Fibroblast of lung (primary cell): Measurements from ENCODE around the gene FIBP. TPM values are rescaled to one million over a fixed set of nuclear protein-coding genes. Genes with fewer than 3 reads are reported as not detected.

ENCODE experiments used
- DNase-seq, 2 donors: peaks; one replicate each; pipeline versions ENCODE4 v3.0.0 to v3.0.0-alpha.2; 2010; ENCODE audit warnings: low read depth in 2 of 2
- H2AFZ ChIP-seq: 2 replicates; pipeline ENCODE4 v1.5.1; 2012; ENCODE audit warnings: low read length, control low read depth, inconsistent platforms
- H3K27ac ChIP-seq: 2 replicates; pipeline ENCODE4 v1.5.1; 2011; ENCODE audit warnings: low read length, control low read depth; ENCODE audit not compliant: insufficient read depth
- H3K27me3 ChIP-seq: 2 replicates; pipeline ENCODE4 v1.5.1; 2011; ENCODE audit warnings: mild to moderate bottlenecking, low read length; ENCODE audit not compliant: control insufficient read depth, insufficient read depth
- H3K36me3 ChIP-seq: 2 replicates; pipeline ENCODE4 v1.5.1; 2011; ENCODE audit warnings: low read length; ENCODE audit not compliant: control insufficient read depth, insufficient read depth
- H3K4me1 ChIP-seq: 2 replicates; pipeline ENCODE4 v1.5.1; 2011; ENCODE audit warnings: low read length; ENCODE audit not compliant: control insufficient read depth, insufficient read depth; ENCODE audit errors: extremely low read depth
- H3K4me2 ChIP-seq: 2 replicates; pipeline ENCODE4 v1.5.1; 2011; ENCODE audit warnings: low read length, control low read depth; ENCODE audit not compliant: insufficient read depth; ENCODE audit errors: extremely low read depth
- H3K4me3 ChIP-seq, 4 experiments: fragments of 200-600 bp in 1 of 4; sonication (generic) in 1 of 4; replicated peaks in 1 of 4; 2 replicates each; pipeline ENCODE4 v1.5.1; 2011 to 2016; ENCODE audit warnings: low read length in 4 of 4, low read depth in 3 of 4, mild to moderate bottlenecking in 3 of 4, control low read depth in 2 of 4, inconsistent platforms in 1 of 4, mixed read lengths in 1 of 4; ENCODE audit not compliant: insufficient read depth in 1 of 4; ENCODE audit errors: control extremely low read depth in 1 of 4
- H3K79me2 ChIP-seq: 2 replicates; pipeline ENCODE4 v1.5.1; 2012; ENCODE audit warnings: mild to moderate bottlenecking, low read length, inconsistent platforms; ENCODE audit not compliant: control insufficient read depth, insufficient read depth
- H3K9ac ChIP-seq: 2 replicates; pipeline ENCODE4 v1.5.1; 2011; ENCODE audit warnings: mild to moderate bottlenecking, low read length, control low read depth; ENCODE audit not compliant: insufficient read depth
- H3K9me3 ChIP-seq: 2 replicates; pipeline ENCODE4 v1.5.1; 2012; ENCODE audit warnings: low read depth, low read length; ENCODE audit not compliant: control insufficient read depth, insufficient read depth
- H4K20me1 ChIP-seq: 2 replicates; pipeline ENCODE4 v1.5.1; 2011; ENCODE audit warnings: low read length; ENCODE audit not compliant: control insufficient read depth, insufficient read depth; ENCODE audit errors: extremely low read depth
- EZH2 ChIP-seq: IDR thresholded peaks from 2 replicates; pipeline ENCODE4 v1.5.1; 2012; ENCODE audit warnings: low read length, control low read depth, mild to moderate bottlenecking; ENCODE audit errors: missing control alignments
- polyA plus RNA-seq, 2 donors: library from polyadenylated mRNA; depleted of rRNA in 1 of 2; stranded (reverse) in 1 of 2; unstranded in 1 of 2; fragments of >200 nt; gene quantifications; 2 replicates each; pipeline ENCODE4 v1.2.1, GENCODE V29; 2011 to 2012; ENCODE audit warnings: missing spikeins in 1 of 2
- total RNA-seq: library from RNA; depleted of rRNA; stranded (reverse); fragments of >200 nt; gene quantifications from 2 replicates; pipeline ENCODE4 v1.2.1, GENCODE V29; 2014
- TF ChIP-seq, protein P1 (sequence below), 2 donors: IDR thresholded peaks in 1 of 2; conservative IDR thresholded peaks in 1 of 2; 1 replicate in 1 of 2; 2 replicates in 1 of 2; pipeline ENCODE4 v1.5.1; 2011 to 2012; ENCODE audit warnings: low read length in 2 of 2, control low read depth in 1 of 2, inconsistent platforms in 1 of 2, low read depth in 1 of 2, mild to moderate bottlenecking in 1 of 2

Gene FIBP
- total and polyA plus RNA-seq, 2 donors (not counting 1 experiment from before 2014, with no cell fraction given), result 81.0 to 168 TPM

DNA sequence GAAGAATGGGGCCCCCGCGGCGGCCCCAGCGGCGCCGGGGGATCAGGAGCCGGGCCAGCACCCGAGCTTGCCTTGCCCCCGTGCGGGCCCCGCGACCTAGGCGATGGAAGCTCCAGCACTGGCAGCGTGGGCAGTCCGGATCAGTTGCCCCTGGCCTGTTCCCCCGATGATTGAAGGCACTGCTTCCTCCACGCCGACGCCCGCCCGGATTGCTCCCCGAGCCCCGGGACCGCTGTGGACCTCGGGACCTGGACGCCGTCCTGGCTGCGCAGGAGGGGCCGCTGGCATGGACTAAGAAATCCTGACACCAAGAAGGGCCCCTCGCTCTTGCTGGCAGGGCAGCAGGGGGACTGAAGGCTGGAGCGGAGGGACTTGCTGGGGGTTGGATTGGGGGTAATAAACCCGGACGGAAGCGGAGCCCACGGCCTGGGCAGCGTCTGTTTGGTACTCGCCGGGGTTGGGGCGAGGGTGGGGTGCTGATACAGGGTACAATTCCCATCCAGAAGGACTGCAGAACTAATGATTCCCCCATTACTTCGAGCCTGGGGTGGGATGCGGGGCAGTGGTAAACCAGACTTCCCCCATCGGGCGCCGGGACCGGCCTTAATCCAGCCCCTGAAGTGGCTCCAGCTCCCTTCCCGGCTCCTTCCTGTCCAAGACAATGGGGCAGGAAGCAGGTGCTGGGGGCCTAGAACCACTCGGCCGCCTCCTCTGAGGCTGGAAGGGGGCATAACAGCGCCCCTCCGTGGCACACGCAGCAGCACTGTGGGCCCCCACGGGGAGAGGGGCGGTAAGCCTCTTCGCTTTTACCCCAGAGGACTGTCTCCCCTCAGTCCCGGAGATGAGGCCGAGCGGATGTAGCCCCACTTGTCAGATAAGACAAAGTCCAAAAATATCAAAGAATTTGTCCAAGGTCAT lies 3.2 kb upstream of the FIBP start:
- Histone ChIP-seq H3K36me3 (peaks cover 23% of the 10 kb centered on the region), H3K79me2 (peaks cover 71% of the 10 kb centered on the region), H3K4me3 (peak overlapping the region; percentile 56 to 78 (median 68)), H2AFZ (no peak overlapping the region), H3K4me1 (peaks cover 26% of the 10 kb centered on the region), H3K4me2 (peak overlapping the region; percentile 61), H3K27me3 (no peaks in the 10 kb centered on the region), H3K9me3 (no peaks in the 10 kb centered on the region), H3K9ac (peak overlapping the region; percentile 89), H4K20me1 (no peaks in the 10 kb centered on the region), H3K27ac (peak overlapping the region; percentile 98)
- DNase-seq, result peak in 1 of 2 donors; percentile 37
- TF ChIP-seq, protein P1, sequence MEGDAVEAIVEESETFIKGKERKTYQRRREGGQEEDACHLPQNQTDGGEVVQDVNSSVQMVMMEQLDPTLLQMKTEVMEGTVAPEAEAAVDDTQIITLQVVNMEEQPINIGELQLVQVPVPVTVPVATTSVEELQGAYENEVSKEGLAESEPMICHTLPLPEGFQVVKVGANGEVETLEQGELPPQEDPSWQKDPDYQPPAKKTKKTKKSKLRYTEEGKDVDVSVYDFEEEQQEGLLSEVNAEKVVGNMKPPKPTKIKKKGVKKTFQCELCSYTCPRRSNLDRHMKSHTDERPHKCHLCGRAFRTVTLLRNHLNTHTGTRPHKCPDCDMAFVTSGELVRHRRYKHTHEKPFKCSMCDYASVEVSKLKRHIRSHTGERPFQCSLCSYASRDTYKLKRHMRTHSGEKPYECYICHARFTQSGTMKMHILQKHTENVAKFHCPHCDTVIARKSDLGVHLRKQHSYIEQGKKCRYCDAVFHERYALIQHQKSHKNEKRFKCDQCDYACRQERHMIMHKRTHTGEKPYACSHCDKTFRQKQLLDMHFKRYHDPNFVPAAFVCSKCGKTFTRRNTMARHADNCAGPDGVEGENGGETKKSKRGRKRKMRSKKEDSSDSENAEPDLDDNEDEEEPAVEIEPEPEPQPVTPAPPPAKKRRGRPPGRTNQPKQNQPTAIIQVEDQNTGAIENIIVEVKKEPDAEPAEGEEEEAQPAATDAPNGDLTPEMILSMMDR (conservative IDR thresholded peaks at IDR 0.05 in 1 of 2, IDR thresholded peaks at IDR 0.05 in 1 of 2; ENCODE audit: low read depth in 1 of 2, low read length in 2 of 2), result peak; percentile 7 to 22
- TF ChIP-seq EZH2, result no peak

DNA sequence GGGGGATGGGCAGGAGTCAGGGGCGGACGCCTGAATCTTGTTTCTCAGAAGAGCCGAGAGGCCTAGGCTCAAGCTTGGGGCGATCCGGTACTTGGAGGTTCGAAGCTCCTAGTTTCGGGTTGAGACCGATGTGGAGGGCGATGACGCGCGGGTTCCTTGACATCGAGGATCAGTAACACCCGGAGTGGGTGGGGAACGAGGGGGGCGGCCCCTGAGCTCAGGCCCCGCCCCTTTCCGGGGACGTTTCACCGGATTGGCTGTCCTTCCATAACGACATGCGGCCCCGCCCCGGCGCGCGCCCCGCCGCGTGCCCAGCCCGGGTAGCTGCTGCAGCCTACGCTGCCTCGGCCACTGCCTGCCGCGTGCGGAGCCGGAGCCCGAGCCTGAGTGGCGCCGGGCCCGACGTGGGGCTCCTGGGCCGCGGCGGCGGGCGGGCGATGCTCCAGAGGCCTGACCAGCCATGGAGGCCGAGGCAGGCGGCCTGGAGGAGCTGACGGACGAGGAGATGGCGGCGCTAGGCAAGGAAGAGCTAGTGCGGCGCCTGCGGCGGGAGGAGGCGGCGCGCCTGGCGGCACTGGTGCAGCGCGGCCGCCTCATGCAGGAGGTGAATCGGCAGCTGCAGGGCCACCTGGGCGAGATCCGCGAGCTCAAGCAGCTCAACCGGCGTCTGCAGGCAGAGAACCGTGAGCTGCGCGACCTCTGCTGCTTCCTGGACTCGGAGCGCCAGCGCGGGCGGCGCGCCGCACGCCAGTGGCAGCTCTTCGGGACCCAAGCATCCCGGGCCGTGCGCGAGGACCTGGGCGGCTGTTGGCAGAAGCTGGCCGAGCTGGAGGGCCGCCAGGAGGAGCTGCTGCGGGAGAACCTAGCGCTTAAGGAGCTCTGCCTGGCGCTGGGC lies 2.3 kb upstream of the FIBP start, which contains the start of gene CCDC85B:
TSS of gene CCDC85B (plus strand) at position 350 of the 895 bp plus-strand sequence. CDS start at position 461, 111 bp downstream.
- Histone ChIP-seq H3K79me2 (peaks cover 70% of the 10 kb centered on the region), H3K9me3 (no peaks in the 10 kb centered on the region), H3K9ac (peak within 1 kb of the TSS; percentile 89), H3K4me3 (peak within 1 kb of the TSS; percentile 56 to 85 (median 70)), H3K4me1 (peaks cover 24% of the 10 kb centered on the region), H3K27ac (peak within 1 kb of the TSS; percentile 98), H4K20me1 (no peaks in the 10 kb centered on the region), H3K36me3 (peaks cover 21% of the 10 kb centered on the region), H3K4me2 (peak within 1 kb of the TSS; percentile 79), H2AFZ (no peak within 1 kb of the TSS), H3K27me3 (no peaks in the 10 kb centered on the region)
- TF ChIP-seq EZH2, result no peak
- TF ChIP-seq, protein P1 (conservative IDR thresholded peaks at IDR 0.05 in 1 of 2, IDR thresholded peaks at IDR 0.05 in 1 of 2; ENCODE audit: low read depth in 1 of 2, low read length in 2 of 2), result no peak
- peak; percentile 95 to 97 for DNase-seq

DNA sequence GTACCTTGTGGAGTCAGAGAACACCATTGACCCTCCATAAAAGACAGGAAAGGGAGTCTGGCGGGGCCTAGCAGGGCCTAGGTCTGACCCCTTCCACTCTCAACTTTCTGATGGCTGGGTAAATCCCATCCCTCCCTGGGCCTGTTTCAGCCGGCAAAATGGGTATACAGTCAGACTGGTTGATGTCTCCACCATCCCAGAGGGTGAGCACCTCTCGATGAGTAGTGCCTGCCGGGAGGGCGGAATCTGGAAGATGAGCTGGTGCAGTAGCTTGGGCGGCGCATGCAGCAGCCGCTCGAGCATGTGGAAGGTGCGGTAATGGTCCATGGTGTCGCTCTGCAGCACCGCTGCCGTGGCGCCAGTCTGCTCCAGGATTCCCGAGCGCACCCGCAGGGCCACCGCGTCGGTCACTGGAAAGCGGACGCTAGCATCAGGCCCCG lies 528 bp downstream of the FIBP start:
- Histone ChIP-seq H3K27ac (peak overlapping the region; percentile 98), H2AFZ (no peak overlapping the region), H4K20me1 (no peaks in the 10 kb centered on the region), H3K79me2 (peaks cover 47% of the 10 kb centered on the region), H3K4me1 (peaks cover 15% of the 10 kb centered on the region), H3K9me3 (no peaks in the 10 kb centered on the region), H3K4me3 (peak overlapping the region; percentile 49 to 85 (median 64)), H3K36me3 (peaks cover 35% of the 10 kb centered on the region), H3K4me2 (peak overlapping the region; percentile 96), H3K27me3 (no peaks in the 10 kb centered on the region), H3K9ac (peak overlapping the region; percentile 65)
- no peak for TF ChIP-seq EZH2
- TF ChIP-seq, protein P1 (conservative IDR thresholded peaks at IDR 0.05 in 1 of 2, IDR thresholded peaks at IDR 0.05 in 1 of 2; ENCODE audit: low read depth in 1 of 2, low read length in 2 of 2), result no peak
- no peak for DNase-seq
